HTERT RPE-1 (cell line): ENCODE data around the gene PARK7.

Experiments
- in situ Hi-C: fragments of 300-500 bp; cut with MboI; formaldehyde crosslinking; loops from 4 replicates; pipeline ENCODE4 v1.14.3; 2020; ENCODE audit warnings: low sequenced_read_pairs

PARK7 gene

DNA sequence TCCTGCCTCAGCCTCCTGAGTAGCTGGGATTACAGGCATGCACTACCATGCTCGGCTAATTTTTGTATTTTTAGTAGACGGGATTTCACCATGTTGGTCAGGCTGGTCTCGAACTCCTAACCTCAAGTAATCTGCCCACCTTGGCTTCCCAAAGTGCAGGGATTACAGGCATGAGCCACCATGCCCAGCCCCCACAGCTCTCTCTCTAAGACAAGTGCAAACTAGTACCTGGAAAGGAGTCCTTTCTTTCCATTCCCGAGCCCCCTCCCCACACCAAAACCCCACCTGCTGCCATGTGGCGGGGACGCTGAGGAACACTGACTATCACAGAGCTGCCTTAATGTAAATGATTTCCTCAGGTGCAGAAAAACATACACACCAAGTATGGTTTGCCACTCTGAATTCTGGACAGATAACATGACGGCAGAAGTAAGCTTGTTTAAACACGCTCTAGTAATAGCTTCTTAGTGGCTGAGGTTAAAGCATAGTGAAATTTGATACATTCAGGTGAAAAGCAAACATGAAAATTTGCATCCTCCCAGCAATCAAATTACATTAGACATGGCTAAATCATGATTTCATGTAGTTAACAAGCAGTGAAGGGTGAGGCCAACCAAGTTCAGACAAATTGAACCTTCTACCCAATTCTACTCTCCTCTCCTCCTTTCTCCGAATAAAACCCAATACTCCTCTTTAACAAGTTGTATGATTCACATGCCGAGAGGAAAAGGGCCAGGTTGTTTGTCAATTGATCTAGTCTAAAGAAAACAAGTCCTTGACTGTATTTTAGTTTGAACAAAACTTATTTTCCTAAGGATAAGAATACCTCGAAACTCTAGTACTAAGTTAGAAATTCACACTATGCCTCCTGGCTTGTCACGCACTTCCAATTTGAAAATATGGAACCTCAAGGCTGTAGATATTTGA is 44.8 kb downstream of the PARK7 start:
- in situ Hi-C loops: no loop called here

GRCh38 chr1:8009043-8010002 is 47.8 kb downstream of the PARK7 start:
- in situ Hi-C loops: no loop called here

- in situ Hi-C loops: no loop called here
Observed at GRCh38 chr1:8010080-8010664, 48.7 kb downstream of the PARK7 start.

- in situ Hi-C loops: no loop called here
Observed at GRCh38 chr1:8011016-8011415, 49.5 kb downstream of the PARK7 start.

GRCh38 chr1:8011923-8012858 is 50.7 kb downstream of the PARK7 start:
- in situ Hi-C loops: no loop called here

GRCh38 chr1:8012955-8013354 is 51.4 kb downstream of the PARK7 start:
- in situ Hi-C loops: no loop called here

DNA sequence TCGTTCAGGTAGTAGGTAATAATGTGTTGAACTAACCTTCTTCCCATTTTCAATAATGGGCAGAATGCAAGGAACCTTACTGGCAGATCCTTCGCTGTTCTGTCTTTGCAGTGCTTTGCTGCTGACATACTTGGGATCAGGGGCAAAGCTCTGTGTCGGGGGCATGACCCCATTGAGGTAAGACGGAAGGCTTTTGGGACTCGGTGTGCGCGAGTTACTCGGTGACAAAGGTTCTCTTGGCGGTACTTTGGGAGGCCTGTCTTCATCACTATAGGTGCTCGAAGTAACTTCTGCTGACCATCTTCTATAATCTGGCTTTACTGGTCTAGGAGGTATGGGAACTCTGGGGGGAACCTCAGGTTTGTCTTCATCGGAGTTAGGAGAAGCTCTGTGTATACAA is 51.9 kb downstream of the PARK7 start:
- in situ Hi-C loops: no loop called here

GRCh38 chr1:8013800-8014199 is 52.3 kb downstream of the PARK7 start:
- in situ Hi-C loops: no loop called here

DNA sequence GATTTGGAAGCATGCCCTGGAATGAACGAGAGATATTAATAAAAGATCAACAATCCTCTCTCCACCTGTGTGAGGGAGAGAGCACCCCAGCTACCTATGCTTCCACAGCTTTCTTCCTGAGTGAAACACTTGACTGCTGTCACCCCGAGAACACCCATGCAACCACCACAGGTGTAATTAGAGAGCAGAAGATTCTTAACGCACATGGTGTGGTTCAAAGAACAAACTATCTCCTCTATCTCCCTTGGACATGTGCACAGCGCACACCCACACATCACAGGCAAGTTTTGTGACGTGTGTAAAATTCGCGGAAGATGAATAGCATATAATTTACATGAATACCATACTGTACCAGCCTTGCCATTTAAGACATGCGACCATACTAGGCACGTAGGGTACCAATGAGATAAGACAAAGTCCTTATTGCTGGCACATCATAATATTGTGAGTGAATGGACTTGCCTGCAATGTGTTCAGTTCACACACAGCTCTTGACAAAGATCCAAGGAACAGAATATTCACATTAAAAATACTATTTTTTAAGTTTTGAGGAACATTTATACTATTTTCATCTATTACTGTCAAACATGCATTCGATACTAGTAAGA is 53.0 kb downstream of the PARK7 start:
- in situ Hi-C loops: no loop called here

- in situ Hi-C loops: no loop called here
Observed at GRCh38 chr1:8015036-8015808, 53.7 kb downstream of the PARK7 start.

- in situ Hi-C loops: no loop called here
Observed at GRCh38 chr1:8015809-8016165, 54.3 kb downstream of the PARK7 start.

- in situ Hi-C loops: no loop called here
Observed at GRCh38 chr1:8016210-8016894, 54.8 kb downstream of the PARK7 start.

- in situ Hi-C loops: no loop called here
Observed at GRCh38 chr1:8016895-8017241, 55.4 kb downstream of the PARK7 start.

GRCh38 chr1:8017495-8018197 is 56.1 kb downstream of the PARK7 start:
- in situ Hi-C loops: no loop called here

GRCh38 chr1:8018492-8019228 is 57.1 kb downstream of the PARK7 start:
- in situ Hi-C loops: no loop called here

- in situ Hi-C loops: no loop called here
Observed at GRCh38 chr1:8019229-8019620, 57.7 kb downstream of the PARK7 start.

DNA sequence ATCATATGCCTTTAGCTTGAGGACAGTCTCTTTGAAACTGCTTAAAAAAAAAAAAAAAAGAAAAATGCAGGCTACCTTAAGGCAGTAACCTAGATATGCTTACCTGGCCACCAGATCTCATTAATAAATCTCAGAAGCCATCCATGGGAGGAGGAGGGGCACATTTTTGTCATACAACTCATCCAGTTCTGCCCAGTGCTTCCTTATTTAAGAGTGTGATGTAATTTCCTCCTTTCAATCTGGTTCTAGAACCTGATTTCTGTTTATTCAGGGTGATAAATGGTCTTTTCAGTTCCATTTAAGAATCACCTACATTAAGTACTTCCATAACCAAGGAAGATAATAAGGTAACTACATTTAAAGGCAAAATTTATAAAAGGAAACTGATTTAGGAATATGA is 58.5 kb downstream of the PARK7 start:
- in situ Hi-C loops: no loop called here
